ENCODE data around the gene NDUFAF4. TPM values are rescaled to one million over a fixed set of nuclear protein-coding genes. Genes with fewer than 3 reads are reported as not detected.

NDUFAF4 gene
- total RNA-seq, 4 donors from 2014 or later, result 14.5 to 39.4 (median 27.4) TPM

DNA sequence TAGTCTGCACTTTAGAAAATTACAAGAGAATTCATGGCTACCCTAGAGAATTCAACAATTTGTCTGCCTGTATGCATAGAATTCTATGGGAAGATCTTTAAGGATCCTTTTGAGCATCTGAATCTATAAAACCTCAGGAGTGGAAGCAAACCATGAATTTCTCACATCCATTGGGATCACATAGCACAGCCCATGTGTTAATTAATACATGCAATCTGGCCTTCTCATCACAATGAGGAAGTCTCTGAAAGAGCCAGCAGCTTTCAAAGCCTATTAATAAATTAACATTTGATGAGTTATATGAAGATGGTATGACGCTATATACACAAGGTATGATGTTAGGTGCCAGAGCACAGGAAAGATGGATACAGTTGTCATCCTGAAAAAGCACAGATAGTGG, 24.7 kb downstream of the NDUFAF4 start:
- TF ChIP-seq EP300 (IDR thresholded peaks at IDR 0.05), result no peak
- no peak for TF ChIP-seq POLR2AphosphoS5 (IDR thresholded peaks at IDR 0.05)
- TF ChIP-seq, protein P1, sequence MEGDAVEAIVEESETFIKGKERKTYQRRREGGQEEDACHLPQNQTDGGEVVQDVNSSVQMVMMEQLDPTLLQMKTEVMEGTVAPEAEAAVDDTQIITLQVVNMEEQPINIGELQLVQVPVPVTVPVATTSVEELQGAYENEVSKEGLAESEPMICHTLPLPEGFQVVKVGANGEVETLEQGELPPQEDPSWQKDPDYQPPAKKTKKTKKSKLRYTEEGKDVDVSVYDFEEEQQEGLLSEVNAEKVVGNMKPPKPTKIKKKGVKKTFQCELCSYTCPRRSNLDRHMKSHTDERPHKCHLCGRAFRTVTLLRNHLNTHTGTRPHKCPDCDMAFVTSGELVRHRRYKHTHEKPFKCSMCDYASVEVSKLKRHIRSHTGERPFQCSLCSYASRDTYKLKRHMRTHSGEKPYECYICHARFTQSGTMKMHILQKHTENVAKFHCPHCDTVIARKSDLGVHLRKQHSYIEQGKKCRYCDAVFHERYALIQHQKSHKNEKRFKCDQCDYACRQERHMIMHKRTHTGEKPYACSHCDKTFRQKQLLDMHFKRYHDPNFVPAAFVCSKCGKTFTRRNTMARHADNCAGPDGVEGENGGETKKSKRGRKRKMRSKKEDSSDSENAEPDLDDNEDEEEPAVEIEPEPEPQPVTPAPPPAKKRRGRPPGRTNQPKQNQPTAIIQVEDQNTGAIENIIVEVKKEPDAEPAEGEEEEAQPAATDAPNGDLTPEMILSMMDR (IDR thresholded peaks at IDR 0.05), result no peak
- no peak for TF ChIP-seq POLR2A (IDR thresholded peaks at IDR 0.05)
- Histone ChIP-seq H3K27me3 (no peaks in the 10 kb centered on the region), H3K27ac (no peak overlapping the region), H3K36me3 (no peaks in the 10 kb centered on the region), H3K4me1 (peaks cover 0 to 9% (median 0%) of the 10 kb centered on the region in 3 donors), H3K4me3 (no peak overlapping the region), H3K9me3 (no peaks in the 10 kb centered on the region)
- no peak for ATAC-seq
- WGBS, 2 donors (ENCODE audit: low coverage in 1 of 2), result 79 to 86% methylated on average over 1 of the region's 1 CpG

DNA sequence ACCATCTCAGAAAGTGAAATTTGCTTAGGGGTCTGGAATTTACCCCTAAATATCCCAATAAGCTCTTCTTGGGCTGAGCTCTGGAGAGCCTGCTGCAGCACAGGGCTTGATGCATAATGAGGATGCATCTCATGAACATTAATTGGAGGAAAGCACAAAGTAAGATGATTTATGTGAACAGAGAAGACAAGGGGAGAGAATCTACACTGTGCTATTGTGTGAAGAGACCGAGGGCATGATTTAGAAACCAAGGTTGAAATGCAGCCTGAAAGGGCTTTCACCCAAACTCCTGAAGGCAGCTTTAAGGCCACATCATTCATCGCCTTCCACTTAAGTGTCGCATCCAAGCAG, 32.7 kb downstream of the NDUFAF4 start:
- no peak for TF ChIP-seq EP300 (IDR thresholded peaks at IDR 0.05)
- TF ChIP-seq, protein P1 (IDR thresholded peaks at IDR 0.05), result no peak
- no peak for TF ChIP-seq POLR2AphosphoS5 (IDR thresholded peaks at IDR 0.05)
- no peak for TF ChIP-seq POLR2A (IDR thresholded peaks at IDR 0.05)
- Histone ChIP-seq H3K36me3 (no peaks in the 10 kb centered on the region), H3K27ac (no peak overlapping the region), H3K27me3 (peaks cover 5% of the 10 kb centered on the region), H3K9me3 (no peaks in the 10 kb centered on the region), H3K4me3 (no peak overlapping the region), H3K4me1 (no peaks in the 10 kb centered on the region)
- ATAC-seq, result no peak
- WGBS, 2 donors (ENCODE audit: low coverage in 1 of 2), result 69 to 81% methylated on average over 3 of the region's 3 CpGs

DNA sequence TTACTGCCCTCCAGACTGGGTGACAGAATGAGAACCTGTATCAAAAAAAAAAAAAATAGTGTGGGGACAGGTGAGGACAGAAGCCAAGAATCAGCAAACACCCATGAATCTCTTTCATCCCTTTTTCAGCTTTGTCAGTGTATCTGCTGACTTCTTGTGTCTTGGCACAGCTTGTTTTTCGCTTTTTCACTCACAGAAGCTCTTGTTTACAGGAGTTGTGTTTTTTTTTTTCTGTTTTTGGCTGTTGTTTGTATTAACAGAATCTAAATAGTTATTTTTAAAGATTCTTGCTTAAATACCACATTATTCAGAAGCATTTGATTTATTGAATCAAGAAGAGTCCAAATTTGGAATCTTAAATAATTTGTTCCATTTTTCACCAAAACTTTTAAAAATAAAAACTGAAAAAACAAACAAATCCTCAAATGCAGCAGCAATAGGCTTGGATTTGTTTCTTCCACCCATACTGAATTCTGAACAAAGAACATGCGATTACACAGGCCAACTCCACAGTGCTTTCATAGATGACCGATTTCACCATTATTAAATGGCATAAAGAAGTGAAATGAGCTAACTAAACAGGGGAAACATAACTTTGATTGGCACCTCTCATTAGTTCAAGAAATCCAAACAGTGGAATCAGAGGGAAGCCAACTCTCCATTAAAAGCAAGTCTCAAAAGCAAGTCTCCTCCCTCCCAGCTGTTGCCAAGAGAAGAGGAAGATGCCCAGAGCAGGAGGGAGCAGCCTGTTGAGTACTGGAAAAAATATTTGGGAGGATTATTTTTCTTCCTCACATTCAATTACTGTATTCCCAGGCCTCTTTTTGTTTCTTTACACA, 33.3 kb downstream of the NDUFAF4 start:
- Histone ChIP-seq H3K4me1 (no peaks in the 10 kb centered on the region), H3K9me3 (no peaks in the 10 kb centered on the region), H3K27ac (no peak overlapping the region), H3K4me3 (no peak overlapping the region), H3K36me3 (no peaks in the 10 kb centered on the region), H3K27me3 (peaks cover 5% of the 10 kb centered on the region)
- no peak for ATAC-seq
- TF ChIP-seq EP300 (IDR thresholded peaks at IDR 0.05), result no peak
- TF ChIP-seq, protein P1 (IDR thresholded peaks at IDR 0.05), result no peak
- TF ChIP-seq POLR2A (IDR thresholded peaks at IDR 0.05), result no peak
- no peak for TF ChIP-seq POLR2AphosphoS5 (IDR thresholded peaks at IDR 0.05)
- WGBS, 2 donors (ENCODE audit: low coverage in 1 of 2), result 55 to 76% methylated on average over 3 of the region's 3 CpGs

DNA sequence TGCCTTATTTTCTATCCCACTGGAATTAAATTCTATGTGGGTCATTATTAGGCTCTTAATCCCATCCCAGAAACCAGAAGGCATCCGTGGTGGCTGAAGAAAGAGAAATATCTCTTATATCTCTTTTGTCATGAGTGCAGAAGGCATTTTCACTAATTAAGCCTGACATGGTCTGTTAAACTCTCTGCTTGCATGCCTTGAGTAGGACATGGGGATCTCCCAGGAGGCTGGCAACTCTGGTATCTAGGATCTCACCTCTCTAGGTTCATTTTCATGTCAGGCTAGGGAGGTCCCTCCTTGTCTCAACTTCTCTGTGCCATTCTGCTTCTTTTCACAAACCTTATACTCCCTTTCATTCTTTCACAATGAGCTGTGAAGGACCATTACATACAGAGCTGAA, 35.1 kb downstream of the NDUFAF4 start:
- H3K4me1 ChIP-seq, result no peaks in the 10 kb centered on the region
- WGBS, 2 donors (ENCODE audit: low coverage in 1 of 2), result 55 to 56% methylated on average over 1 of the region's 1 CpG
- no peak for ATAC-seq
- no peaks in the 10 kb centered on the region for H3K36me3 ChIP-seq
- peaks cover 5% of the 10 kb centered on the region for H3K27me3 ChIP-seq
- TF ChIP-seq, protein P1 (IDR thresholded peaks at IDR 0.05), result no peak
- no peak for TF ChIP-seq POLR2AphosphoS5 (IDR thresholded peaks at IDR 0.05)
- no peak for TF ChIP-seq POLR2A (IDR thresholded peaks at IDR 0.05)
- no peak for TF ChIP-seq EP300 (IDR thresholded peaks at IDR 0.05)
- H3K4me3 ChIP-seq, result no peak overlapping the region
- no peaks in the 10 kb centered on the region for H3K9me3 ChIP-seq
- H3K27ac ChIP-seq, result no peak overlapping the region

DNA sequence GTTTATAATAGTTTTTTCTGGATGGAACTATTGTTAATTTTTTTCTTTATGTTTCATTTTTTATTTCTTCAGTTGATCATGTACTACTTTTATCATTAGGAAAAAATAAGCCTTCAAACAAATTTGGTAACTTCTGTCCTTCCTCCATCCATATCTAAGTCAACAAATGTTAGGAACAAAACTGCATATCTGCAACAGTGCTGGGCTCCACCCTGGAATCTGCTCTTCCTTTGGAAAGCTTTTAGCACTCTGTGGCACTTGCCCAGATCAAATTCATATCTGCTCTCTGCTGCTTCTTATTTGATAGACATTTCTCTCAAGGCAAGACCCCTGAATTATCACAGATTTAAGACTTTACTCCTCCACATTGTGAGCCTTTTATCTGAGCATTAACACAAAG, 36.1 kb downstream of the NDUFAF4 start:
- TF ChIP-seq POLR2AphosphoS5 (IDR thresholded peaks at IDR 0.05), result no peak
- no peak for TF ChIP-seq EP300 (IDR thresholded peaks at IDR 0.05)
- TF ChIP-seq POLR2A (IDR thresholded peaks at IDR 0.05), result no peak
- TF ChIP-seq, protein P1 (IDR thresholded peaks at IDR 0.05), result no peak
- no peak overlapping the region for H3K4me3 ChIP-seq
- H3K36me3 ChIP-seq, result no peaks in the 10 kb centered on the region
- no peak overlapping the region for H3K27ac ChIP-seq
- ATAC-seq, result no peak
- H3K9me3 ChIP-seq, result no peaks in the 10 kb centered on the region
- peaks cover 5% of the 10 kb centered on the region for H3K27me3 ChIP-seq
- no peaks in the 10 kb centered on the region for H3K4me1 ChIP-seq

Data from gastroesophageal sphincter (tissue), 4 donors.